Measurements from ENCODE around the gene C1orf232. TPM values are rescaled to one million over a fixed set of nuclear protein-coding genes. Genes with fewer than 3 reads are reported as not detected.

Gene C1orf232
- total and polyA plus RNA-seq, 2 of the 13 experiments (the other 11 are each of a cell fraction or from before 2014, with no cell fraction given): not detected

DNA sequence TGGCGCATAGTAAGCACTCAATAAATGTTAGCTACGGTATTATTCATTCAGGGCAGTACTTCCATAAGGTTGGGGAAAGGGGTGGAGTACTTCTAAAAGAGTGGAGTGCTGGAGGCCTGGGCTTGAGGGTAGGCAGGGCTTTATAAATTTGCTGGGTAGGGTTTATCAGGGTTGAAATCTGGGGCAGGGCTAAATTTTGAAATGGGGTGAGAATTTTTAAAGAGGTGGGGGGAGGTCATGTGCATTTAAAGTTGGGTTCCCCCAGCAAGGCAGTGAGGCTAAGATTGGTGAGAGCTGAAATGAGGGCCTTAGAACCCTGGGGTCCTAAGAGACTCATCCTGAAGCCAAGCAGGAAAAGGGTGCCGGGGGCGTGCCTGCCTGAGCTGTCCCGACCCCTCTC is 31.6 kb upstream of the C1orf232 start:
- Histone ChIP-seq H3K79me2 (ENCODE audit: insufficient read depth, low read length) (no peaks in the 10 kb centered on the region), H3K4me2 (ENCODE audit: low read depth, low read length) (no peak overlapping the region), H3K36me3 (replicated peaks in 1 of 2; ENCODE audit: control insufficient read depth in 1 of 2, insufficient read depth in 2 of 2, low read length in 2 of 2) (no peaks in the 10 kb centered on the region), H3K9ac (ENCODE audit: insufficient read depth, low read depth, low read length) (no peak overlapping the region), H3K9me3 (ENCODE audit: low read length) (no peaks in the 10 kb centered on the region), H3K27ac (ENCODE audit: extremely low read length, insufficient read depth, low read length) (no peak overlapping the region), H3K4me3 (replicated peaks in 1 of 3; ENCODE audit: insufficient read depth in 1 of 3, low read depth in 2 of 3, low read length in 3 of 3) (no peak overlapping the region), H3K27me3 (ENCODE audit: control insufficient read depth in 1 of 2, insufficient read depth in 2 of 2, low read length in 2 of 2) (peaks cover 3 to 31% of the 10 kb centered on the region in 2 experiments; a peak in 3 of 5 replicates), H2AFZ (ENCODE audit: low read length) (no peak overlapping the region), H3K4me1 (ENCODE audit: insufficient read depth, low read length) (no peaks in the 10 kb centered on the region), H4K20me1 (ENCODE audit: insufficient read depth, low read length) (no peaks in the 10 kb centered on the region)
- ChIA-PET CTCF (ENCODE audit: low intra/inter-chr PET ratio, low total read pairs) (no interaction called here), POLR2A (no interaction called here)
- in situ Hi-C loops (cut with HindIII; ENCODE audit: extremely low pct_ligation_motif_present, low pct_unique_long_range_greater_than_20kb): no loop called here
- ATAC-seq: no peak
- 9% methylated on average over 4 of the region's 5 CpGs for WGBS (ENCODE audit: low lambda C conversion rate)
- intact Hi-C loops (cut with micrococcal nuclease; ENCODE audit: unreplicated experiment): no loop called here
- no peak for FAIRE-seq
- BruUV-seq (replicated peaks): no TSS peak
- no peak for DNase-seq (ENCODE audit: low spot score)
- TF ChIP-seq, protein P1, sequence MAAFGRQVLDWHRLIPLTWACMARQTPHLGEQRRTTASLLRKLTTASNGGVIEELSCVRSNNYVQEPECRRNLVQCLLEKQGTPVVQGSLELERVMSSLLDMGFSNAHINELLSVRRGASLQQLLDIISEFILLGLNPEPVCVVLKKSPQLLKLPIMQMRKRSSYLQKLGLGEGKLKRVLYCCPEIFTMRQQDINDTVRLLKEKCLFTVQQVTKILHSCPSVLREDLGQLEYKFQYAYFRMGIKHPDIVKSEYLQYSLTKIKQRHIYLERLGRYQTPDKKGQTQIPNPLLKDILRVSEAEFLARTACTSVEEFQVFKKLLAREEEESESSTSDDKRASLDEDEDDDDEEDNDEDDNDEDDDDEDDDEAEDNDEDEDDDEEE (CRISPR knock-in tag; IDR thresholded peaks at IDR 0.05): no peak
- TF ChIP-seq ZNF468 (CRISPR knock-in tag; IDR thresholded peaks at IDR 0.05): no peak
- no peak for TF ChIP-seq ZFAT (CRISPR knock-in tag; conservative IDR thresholded peaks at IDR 0.05)
- no peak for TF ChIP-seq KDM1A (CRISPR knock-in tag; IDR thresholded peaks at IDR 0.05)
- TF ChIP-seq ISL2 (CRISPR knock-in tag; IDR thresholded peaks at IDR 0.05): no peak
- TF ChIP-seq, protein P2, sequence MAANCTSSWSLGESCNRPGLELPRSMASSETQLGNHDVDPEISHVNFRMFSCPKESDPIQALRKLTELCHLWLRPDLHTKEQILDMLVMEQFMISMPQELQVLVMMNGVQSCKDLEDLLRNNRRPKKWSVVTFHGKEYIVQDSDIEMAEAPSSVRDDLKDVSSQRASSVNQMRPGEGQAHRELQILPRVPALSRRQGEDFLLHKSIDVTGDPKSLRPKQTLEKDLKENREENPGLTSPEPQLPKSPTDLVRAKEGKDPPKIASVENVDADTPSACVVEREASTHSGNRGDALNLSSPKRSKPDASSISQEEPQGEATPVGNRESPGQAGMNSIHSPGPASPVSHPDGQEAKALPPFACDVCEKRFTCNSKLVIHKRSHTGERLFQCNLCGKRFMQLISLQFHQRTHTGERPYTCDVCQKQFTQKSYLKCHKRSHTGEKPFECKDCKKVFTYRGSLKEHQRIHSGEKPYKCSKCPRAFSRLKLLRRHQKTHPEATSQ (CRISPR knock-in tag; IDR thresholded peaks at IDR 0.05; ENCODE audit: borderline replicate concordance): no peak
- TF ChIP-seq, protein P3, sequence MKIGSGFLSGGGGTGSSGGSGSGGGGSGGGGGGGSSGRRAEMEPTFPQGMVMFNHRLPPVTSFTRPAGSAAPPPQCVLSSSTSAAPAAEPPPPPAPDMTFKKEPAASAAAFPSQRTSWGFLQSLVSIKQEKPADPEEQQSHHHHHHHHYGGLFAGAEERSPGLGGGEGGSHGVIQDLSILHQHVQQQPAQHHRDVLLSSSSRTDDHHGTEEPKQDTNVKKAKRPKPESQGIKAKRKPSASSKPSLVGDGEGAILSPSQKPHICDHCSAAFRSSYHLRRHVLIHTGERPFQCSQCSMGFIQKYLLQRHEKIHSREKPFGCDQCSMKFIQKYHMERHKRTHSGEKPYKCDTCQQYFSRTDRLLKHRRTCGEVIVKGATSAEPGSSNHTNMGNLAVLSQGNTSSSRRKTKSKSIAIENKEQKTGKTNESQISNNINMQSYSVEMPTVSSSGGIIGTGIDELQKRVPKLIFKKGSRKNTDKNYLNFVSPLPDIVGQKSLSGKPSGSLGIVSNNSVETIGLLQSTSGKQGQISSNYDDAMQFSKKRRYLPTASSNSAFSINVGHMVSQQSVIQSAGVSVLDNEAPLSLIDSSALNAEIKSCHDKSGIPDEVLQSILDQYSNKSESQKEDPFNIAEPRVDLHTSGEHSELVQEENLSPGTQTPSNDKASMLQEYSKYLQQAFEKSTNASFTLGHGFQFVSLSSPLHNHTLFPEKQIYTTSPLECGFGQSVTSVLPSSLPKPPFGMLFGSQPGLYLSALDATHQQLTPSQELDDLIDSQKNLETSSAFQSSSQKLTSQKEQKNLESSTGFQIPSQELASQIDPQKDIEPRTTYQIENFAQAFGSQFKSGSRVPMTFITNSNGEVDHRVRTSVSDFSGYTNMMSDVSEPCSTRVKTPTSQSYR (CRISPR knock-in tag; IDR thresholded peaks at IDR 0.05; ENCODE audit: borderline replicate concordance): no peak
- TF ChIP-seq ZNF180 (CRISPR knock-in tag; IDR thresholded peaks at IDR 0.05; ENCODE audit: borderline replicate concordance, low read depth): no peak
- TF ChIP-seq ZNF780A (CRISPR knock-in tag; IDR thresholded peaks at IDR 0.05): no peak
- TF ChIP-seq TAF15 (IDR thresholded peaks at IDR 0.05; ENCODE audit: low read depth, low read length, poor library complexity, severe bottlenecking): no peak
- no peak for TF ChIP-seq ZNF282 (IDR thresholded peaks at IDR 0.05; ENCODE audit: partially characterized antibody)
- no peak for TF ChIP-seq ZNF550 (CRISPR knock-in tag; IDR thresholded peaks at IDR 0.05; ENCODE audit: borderline replicate concordance)
- TF ChIP-seq ZKSCAN5 (CRISPR knock-in tag; IDR thresholded peaks at IDR 0.05): no peak
- TF ChIP-seq, protein P4, sequence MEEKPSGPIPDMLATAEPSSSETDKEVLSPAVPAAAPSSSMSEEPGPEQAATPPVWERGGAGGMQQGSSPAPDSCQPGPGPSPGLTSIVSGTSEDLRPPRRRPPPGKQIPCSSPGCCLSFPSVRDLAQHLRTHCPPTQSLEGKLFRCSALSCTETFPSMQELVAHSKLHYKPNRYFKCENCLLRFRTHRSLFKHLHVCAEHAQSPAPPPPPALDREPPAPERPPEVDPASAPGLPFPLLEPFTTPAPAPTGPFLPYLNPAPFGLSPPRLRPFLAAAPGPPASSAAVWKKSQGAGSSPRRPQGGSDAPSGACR (CRISPR knock-in tag; IDR thresholded peaks at IDR 0.05): no peak
- TF ChIP-seq, protein P5, sequence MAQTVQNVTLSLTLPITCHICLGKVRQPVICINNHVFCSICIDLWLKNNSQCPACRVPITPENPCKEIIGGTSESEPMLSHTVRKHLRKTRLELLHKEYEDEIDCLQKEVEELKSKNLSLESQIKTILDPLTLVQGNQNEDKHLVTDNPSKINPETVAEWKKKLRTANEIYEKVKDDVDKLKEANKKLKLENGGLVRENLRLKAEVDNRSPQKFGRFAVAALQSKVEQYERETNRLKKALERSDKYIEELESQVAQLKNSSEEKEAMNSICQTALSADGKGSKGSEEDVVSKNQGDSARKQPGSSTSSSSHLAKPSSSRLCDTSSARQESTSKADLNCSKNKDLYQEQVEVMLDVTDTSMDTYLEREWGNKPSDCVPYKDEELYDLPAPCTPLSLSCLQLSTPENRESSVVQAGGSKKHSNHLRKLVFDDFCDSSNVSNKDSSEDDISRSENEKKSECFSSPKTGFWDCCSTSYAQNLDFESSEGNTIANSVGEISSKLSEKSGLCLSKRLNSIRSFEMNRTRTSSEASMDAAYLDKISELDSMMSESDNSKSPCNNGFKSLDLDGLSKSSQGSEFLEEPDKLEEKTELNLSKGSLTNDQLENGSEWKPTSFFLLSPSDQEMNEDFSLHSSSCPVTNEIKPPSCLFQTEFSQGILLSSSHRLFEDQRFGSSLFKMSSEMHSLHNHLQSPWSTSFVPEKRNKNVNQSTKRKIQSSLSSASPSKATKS (CRISPR knock-in tag; IDR thresholded peaks at IDR 0.05): no peak

All from HepG2 (cell line).